ENCODE measurements around the gene KPNA3.
A peak's percentile ranks its signal among the peaks of the same experiment; 100 is the strongest.

The KPNA3 gene

DNA sequence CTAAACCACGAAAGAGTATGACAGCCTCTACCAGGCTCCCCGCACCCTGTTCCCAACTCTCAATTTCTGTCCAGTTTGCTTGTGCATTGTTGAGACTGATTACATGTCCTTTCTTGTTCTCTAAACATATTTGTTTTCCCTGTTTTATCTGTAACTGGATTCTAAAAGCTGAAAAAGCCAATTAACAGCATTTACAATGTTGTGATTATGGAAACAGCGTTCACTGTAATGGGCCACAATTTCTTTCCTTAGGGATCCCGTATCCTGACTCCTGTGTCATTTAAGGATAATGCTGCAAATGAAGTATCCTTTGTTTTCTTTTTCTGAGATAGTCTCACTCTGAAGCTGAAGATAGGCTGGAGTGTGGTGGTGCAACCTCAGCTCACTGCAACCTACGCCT is 121.7 kb downstream of the KPNA3 start:
- no peak for DNase-seq

DNA sequence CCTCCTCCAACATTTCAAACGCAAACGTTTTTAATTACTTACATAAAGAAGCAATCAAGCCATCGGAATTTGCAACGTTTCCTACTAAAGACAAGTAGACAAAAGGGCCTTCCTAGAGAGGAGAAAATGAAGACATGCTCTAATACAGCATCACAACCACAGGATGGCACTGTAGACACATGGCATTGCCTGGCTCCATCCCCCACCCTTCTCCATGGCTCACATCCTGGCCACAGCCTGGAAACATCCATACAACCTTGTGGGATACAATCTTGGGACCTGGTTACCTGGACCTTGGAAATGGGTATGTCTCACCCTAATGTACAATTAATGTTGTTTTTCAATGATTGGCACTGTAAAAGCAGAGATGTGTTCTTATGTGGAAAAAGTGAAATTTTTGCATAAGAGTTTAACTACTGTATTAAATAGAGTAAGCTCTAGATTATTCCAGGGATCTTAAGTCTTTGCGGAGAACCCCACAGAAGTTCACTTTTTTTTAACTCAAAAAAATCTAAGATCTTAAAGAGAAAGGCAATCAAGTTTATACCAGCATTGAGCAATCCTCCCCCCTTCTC is 122.7 kb downstream of the KPNA3 start:
- peak; percentile 57 to 72 for DNase-seq

DNA sequence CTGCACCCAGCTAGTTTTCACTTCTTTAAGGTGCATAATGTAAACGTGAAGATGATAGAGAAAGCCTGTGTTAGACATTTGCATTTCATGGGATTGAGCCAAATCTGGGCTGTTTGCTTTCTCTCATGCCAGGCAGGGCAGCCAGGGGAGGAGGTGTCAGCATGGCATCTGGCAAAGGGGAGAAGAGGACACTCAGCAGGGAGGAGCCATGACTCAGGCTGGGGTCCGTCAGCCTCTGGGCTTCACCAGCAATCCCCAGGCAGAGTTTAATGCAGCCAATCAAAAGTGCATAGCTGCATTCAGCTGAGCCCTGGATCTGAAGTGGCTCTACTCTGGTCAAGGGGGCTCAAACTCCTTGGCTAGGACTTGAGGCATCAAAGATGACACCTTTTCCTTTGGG is 124.7 kb downstream of the KPNA3 start:
- DNase-seq, result no peak

DNA sequence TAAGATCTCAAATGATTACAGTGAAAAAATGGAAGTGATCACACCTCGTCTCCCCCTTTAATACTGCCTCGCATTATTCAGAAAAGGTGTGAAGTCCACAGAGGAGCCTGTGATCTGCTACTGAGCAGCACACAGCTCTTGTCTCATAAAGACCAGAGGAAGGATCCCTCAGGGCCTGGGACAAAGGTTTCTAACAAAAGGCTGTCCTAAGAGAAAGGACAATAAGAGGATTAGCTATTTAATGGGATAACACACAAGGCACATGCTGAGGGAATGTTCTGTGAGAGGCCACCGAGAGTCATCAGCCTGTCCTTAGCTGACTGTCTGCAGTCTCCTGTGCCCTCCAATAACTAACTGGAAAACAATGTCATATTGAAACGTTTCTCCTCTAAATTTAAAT is 127.9 kb downstream of the KPNA3 start:
- DNase-seq, result no peak

DNA sequence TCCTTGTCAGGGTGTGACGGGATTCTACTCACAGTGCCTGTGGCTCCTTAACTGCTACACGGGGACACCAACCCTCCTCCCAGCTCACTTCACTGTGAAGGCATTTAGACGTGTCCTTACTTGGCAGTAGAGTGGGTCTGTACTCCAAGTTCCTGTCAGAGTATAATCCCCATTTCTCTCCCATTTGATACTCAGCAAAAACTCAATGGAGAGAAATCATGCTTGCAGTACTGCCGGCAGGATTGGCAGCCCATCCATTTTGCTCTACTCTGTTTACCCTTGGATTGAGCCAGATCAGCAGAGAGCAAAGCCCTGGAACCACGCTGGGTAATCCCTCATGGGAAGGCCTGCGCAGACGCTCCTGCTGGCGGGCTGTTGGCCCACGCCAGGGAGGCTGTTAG is 135.2 kb downstream of the KPNA3 start:
- no peak for DNase-seq

DNA sequence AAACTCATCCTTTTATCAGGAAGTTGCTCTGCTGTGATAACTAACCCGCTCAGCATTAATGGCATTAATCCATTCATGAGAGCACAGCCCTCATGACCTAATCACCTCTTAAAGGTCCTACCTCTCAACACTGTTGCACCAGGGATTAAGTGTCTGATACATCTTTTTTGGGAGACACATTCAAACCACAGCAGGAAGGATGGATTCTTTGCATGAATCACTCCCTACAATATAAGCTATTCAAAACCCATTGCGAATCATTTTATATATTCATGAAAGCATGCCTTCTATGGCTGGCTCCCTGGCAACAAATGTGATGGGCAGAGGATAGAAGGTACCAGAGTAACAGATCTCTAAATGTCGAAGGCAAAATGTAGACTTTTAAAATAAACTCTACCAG is 136.6 kb downstream of the KPNA3 start:
- DNase-seq, result no peak

DNA sequence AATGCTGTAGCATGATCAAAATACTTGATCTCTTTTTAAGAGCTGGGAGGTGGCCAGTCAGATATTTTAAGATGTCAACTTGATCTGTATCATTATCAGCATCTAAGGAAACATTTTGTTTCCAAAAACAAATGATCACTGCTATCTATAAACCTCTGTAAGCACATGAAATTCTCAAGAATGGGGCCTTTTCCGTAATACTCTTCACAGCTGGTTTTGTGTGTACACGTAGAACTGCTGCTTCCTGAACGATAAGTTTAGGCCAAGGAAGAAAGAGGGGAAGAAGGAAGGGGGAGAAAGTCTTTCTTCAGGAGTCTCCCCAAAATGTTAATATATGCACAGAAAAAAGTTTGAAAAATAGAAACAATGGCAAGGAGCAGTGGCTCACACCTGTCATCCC is 138.5 kb downstream of the KPNA3 start:
- DNase-seq, result no peak

DNA sequence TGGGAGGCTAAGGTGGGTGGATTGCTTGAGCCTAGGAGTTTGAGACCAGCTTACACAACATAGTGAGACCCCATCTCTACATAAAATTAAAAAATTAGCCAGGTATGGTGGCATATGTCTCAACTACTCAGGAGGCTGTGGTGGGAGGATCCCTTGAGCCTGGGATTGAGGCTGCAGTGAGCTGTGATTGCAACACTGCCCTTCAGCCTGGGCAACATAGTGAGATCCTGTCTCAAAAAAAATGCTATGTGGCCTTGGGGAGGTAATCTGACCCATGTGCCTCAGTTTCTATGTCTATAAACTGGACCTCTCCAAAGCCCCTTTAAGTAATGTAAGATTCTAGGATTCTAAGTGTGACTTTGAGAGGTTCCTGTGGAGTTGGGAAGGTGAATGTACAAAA is 139.0 kb downstream of the KPNA3 start:
- DNase-seq, result no peak

DNA sequence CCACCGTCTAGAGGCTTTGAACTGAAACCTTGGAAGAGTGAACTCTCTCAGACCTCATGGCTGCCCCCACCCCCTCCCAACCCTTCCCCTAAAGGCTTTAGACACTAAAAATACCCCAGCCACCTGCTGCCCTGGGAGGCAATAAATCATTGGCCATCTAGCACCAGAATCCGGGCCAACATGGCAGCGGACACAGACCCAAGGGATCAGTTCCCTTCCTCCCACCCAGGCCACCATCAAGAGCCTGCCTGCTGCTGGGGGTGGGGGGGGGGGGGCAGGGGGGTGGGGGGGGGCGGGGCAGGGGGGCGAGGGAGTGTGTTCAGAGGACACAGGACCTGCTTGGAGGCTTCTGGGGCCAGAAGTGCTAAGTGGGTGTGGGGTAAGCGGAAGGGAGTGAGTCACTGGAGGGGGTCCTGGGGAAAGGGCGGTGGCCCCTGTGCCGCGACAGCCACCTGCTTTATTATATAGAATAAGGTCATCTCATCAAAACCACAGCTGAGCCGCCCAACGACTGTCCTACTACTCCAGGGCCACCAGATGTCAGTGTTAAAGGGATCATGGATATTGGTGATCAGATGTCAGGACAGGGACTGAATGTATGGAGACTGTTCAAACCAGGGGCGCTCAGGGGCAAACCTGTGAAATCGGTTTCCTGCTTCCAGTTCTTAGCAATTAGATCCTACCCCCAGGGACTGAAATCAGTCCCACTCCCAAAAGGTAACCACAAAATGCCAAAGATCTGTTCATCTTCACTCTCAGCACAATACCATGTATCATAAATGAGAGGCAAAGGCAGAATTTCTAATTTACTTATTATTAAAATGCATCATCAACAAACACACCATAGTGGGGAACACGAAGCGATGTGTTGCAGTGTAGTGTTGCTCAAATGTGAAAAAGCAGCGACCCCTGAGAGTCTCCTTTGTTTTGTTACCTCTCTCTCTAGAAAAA is 139.9 kb downstream of the KPNA3 start:
- peak; percentile 76 to 87 for DNase-seq

DNA sequence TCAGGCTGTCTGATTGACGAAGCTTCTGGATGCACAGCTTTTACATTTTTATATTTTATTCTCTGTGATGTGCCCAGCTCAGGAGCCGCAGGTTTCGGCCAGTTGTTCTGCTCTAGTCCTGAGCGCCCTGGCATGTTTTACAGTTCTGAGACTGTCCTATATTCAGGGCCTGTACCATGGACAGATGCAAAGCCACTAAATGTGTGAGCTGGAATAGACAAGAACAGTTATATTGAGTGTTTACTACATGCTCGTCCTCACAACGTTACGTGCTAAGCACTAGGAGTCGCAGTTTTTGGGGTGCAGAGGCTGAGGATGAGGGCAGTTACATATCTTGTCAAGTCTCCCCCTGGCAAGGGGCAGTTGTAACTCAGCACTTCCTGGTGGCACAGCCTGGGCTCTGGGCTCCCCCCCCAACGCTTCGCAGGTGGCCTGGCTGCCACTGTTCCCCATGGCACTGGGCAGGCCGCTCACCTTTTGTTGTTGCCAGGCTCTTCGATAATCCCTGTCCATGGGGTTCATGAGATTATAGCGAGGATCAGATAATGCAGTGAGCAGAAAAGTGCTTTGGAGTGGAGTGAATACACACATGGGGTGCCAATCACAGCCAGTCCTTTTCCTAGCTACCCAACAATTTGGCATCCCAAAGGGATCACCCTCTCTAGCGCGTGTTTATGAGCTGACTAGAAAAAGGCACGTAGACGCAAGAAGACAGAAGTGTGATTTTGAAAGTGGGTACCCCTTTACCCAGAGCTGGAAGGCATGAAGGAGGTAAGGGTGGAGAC is 140.7 kb downstream of the KPNA3 start:
- DNase-seq, result no peak

DNA sequence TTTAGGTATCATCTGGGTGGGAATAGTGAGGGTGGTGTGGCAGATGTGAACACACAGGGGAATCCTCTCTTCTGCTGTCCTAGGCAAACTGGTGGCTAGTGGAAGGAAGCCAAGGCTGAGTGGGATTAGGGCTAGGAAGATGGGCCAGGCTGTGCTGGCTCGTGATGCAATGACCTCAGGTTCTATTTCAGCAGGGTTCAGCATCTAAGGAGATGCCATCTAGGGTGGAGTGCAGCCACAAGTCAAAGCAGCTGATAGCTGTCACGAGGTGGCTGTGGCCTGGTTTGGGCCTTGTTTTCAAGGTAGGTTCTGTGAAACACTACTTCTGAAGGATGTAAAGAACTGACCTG is 142.5 kb downstream of the KPNA3 start:
- DNase-seq, result no peak
